Upper lobe of left lung (tissue), 4 donors: Measurements from ENCODE around the gene CETN3.

Experiments
- EP300 ChIP-seq, 4 donors: sonication (generic); formaldehyde crosslinking; IDR thresholded peaks; one replicate each; pipeline ENCODE4 v1.5.1; 2017; ENCODE audit warnings: antibody characterized with exemption in 4 of 4, control low read depth in 2 of 4
- POLR2AphosphoS5 ChIP-seq, 2 donors: sonication (generic); formaldehyde crosslinking; IDR thresholded peaks; one replicate each; pipeline ENCODE4 v1.5.1; 2017; ENCODE audit warnings: antibody characterized with exemption in 2 of 2
- TF ChIP-seq, protein P1 (sequence below), 6 experiments: fragments of 450-650 bp in 4 of 6; fragments of 200-600 bp in 2 of 6; sonication (generic) in 2 of 6; IDR thresholded peaks; one replicate each; pipeline ENCODE4 v1.5.1; 2016 to 2019; ENCODE audit warnings: antibody characterized with exemption in 6 of 6

- TF ChIP-seq POLR2AphosphoS5 (IDR thresholded peaks at IDR 0.05) (no peak), EP300 (IDR thresholded peaks at IDR 0.05) (no peak)
- TF ChIP-seq, protein P1, sequence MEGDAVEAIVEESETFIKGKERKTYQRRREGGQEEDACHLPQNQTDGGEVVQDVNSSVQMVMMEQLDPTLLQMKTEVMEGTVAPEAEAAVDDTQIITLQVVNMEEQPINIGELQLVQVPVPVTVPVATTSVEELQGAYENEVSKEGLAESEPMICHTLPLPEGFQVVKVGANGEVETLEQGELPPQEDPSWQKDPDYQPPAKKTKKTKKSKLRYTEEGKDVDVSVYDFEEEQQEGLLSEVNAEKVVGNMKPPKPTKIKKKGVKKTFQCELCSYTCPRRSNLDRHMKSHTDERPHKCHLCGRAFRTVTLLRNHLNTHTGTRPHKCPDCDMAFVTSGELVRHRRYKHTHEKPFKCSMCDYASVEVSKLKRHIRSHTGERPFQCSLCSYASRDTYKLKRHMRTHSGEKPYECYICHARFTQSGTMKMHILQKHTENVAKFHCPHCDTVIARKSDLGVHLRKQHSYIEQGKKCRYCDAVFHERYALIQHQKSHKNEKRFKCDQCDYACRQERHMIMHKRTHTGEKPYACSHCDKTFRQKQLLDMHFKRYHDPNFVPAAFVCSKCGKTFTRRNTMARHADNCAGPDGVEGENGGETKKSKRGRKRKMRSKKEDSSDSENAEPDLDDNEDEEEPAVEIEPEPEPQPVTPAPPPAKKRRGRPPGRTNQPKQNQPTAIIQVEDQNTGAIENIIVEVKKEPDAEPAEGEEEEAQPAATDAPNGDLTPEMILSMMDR (IDR thresholded peaks at IDR 0.05): no peak
These were observed 25.2 kb downstream of the CETN3 start for GRCh38 chr5:90384389-90384788.
